ENCODE data around the gene ACTN4.

Gene ACTN4

GRCh38 chr19:38679839-38680238 lies 32.4 kb downstream of the ACTN4 start:
- DNase-seq = no peak

DNA sequence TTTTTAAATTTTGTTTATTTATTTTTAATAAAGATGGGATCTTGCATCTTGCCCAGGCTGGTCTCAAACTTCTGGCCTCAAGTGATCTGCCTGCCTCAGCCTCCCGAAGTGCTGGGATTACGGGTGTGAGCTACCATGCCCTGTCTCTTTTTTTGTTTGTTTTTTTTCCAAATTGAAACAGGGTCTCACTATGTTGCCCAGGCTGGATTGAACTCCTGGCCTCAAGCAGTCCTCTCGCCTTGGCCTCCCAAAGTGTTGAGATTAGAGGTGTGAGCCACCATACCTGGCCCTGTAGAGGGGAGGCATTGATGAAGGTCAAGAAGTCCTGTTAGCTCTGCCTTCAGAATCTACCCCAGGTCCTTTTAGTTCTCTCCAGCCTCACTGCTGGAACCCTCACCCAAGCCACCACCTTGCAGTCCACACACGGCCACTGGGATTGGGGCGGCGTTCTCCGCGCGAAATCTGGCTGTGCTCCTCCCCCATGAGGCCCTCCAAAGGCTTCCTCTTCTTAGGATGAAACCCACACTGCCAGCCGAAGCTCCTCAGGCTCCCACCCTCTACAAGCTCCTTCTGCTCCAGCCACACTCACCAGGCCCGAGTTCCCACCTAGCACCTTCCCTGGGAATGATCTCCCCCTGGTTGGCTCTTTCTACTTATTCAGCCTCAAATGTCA lies 34.9 kb downstream of the ACTN4 start:
- DNase-seq = no peak

DNA sequence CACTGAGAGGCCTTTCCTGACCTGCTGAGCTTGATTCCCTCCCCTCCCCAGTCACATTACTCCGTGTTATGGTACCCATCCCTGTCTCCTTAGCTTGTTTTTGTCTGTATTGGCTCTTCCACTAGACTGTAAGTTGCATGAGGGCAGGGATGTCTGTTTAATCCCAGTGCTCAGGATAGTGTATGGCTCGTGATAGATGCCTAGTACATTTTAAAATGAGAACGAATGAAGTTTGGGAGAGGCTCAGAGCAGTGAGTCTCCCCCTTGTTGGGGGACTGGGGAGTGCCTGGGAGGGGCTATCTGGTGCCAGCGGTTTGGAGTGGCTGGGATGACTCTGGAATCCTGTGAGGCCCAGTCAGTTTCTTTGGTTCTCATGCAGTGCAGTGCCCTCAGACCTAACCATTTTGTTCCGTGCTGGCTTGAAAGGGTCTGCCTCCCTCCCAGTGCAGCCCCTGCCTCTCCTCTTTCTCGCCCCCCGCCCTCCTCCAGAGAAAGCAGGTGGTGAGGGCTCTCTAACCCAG lies 35.5 kb downstream of the ACTN4 start:
- DNase-seq = no peak

DNA sequence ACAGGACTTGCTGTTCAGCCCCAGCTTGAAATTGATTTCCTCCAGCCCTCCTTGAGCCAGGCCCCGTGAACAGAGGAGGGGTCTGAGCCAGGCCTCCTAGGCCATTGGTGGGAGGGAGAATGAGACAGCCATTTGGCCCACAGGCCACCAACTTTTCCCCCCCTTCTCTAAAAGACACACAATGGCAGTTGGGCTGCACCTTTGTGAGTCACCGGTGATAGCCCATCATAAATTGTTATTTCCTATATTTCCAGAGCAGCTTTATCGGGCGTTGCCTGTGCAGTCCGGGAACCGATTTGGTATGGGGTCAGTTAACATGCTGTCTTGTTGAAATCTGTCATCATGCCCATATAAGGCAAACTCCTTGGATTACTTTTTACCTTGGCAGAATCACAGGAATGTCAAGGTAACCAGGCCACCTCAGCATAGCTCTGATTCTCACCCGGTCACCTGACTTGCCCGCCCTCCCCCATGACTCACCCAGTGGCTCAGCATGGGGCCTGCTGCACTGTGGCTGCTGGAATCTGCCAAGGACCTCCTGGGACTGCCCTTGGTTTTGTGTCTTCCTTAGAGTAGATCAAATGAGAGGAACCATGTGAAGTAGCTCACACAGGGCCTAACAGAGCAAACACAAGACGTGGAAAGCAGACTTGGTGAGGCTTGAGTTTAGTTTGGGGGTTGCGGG lies 36.1 kb downstream of the ACTN4 start:
- DNase-seq = peak; percentile 67

GRCh38 chr19:38684078-38684861 lies 36.8 kb downstream of the ACTN4 start:
- DNase-seq = peak; percentile 54

DNA sequence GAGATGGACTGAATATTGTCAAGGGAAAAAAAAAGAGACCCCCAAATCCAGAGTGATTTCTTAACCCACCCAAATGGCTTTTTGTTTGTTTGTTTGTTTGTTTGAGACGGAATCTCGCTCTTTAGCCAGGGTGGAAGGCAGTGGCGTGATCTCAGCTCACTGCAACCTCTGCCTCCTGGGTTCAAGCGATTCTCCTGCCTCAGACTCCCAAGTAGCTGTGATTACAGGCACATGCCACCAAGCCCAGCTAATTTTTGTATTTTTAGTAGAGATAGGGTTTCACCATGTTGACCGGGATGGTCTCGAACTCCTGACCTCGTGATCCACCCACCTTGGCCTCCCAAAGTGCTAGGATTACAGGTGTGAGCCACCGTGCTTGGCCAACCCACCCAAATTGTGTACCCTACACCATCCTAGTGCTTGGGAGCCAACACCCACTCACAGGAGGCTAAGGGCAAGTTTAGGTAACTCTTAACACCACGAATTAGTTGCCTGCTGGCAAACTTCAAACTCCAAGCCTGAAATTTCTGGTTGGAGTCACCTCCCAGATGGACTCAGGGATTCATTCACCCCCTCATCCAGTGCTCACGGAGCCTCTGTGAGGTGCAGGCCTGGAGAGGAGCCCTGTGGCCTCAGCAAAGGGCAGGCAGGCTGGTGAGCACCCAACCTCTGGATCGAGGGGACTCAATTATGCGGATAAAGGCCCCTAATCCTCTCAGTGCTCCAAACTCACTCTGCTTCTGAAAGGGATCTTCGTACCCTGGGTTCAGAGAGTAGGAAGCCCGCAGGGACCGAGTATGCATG lies 37.6 kb downstream of the ACTN4 start:
- no peak for DNase-seq

DNA sequence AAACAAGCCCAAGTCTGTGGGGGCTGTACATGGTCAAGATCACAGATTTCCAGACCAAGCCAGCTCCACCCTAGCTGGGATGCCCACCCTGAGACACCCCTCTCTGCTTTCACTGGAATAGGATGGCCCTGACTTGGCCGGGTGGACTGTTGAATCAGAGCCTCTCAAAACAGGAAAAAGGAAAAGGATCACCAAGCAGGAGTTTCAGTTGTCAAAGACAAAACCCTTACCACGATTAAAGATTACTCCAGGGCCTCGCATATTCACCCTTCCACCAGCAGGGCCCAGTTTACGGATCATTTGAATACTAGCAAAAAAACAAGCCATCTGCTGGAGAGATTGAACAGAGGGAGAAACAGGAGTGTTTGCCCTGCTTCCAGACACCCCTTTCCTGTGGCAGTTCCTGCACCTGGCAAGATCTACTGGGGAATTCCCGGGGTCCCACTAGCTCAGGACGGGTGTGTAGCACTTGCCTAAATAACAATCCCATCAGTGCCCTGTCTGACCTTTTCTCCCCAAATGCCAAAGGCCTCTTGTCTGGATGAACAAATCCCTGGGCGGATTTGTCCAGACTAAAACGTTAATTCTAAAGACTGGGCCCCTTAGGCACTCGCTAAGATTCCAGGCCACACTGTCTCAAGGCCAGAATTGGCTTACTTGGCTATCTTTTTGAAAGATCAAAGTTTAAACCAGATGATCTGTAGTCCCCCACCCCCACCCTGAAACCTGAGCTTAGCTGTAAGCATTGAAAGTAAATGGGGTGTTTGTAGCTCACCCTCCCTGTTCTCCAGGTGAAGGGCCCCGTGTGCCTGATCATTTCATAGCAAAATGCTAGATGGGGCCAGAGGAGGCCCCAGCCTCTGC lies 38.4 kb downstream of the ACTN4 start:
- DNase-seq = peak; percentile 37

DNA sequence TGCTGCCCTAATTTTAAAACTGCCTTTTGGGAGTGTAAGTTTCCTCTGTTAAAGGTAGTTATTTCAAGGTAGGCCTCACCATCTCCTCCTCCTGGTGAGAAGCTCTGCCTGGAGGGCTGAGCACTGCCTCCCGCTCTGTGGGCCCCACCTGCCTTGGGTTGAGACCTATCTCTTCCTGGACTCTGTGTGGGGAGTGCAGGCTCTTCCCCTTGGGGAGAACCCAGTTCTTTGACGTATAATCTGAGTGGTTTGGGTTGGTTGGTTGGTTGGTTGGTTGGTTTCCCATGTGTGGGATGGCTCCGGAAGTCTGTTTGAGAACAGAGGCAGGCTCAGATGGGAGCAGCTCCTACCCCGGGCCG lies 39.1 kb downstream of the ACTN4 start:
- peak; percentile 69 for DNase-seq

DNA sequence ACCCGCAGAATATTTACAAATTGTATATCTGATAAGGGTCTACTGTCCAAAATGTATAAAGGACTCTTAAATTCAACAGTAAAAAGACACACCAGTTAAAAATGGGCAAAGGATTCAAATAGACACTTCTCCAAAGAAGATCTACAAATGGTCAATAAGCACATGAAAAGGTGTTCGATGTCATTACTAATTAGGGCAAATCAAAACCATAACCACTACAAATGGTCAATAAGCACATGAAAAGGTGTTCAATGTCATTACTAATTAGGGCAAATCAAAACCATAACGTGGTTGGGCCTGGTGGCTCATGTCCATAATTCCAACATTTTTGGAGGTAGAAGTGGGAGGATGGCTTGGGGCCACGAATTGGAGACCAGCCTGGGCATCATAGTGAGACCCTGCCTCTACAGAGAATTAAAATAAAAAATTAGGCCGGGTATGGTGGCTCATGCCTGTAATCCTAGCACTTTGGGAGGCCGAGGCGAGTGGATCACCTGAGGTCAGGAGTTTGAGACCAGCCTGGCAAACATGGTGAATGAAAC lies 40.5 kb downstream of the ACTN4 start:
- DNase-seq = no peak

- no peak for DNase-seq
Measured at GRCh38 chr19:38690146-38690545, 42.7 kb downstream of the ACTN4 start.

DNA sequence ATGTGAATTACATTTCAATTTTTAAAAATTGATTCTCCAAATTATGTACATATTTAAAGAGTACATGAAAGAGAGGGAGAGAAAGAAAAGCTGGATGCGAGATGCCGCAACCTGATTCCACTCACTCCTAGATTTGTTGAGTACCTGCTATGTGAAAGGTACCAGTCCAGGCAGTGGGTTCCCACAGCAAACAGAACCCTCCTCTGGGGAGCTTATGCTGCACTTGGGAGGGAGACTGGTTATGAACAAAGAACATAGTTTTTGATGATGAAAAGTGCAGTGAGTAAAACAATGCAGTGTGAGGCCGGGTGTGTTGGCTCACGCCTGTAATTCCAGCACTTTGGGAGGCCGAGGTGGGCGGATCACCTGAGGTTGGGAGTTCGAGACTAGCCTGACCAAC lies 43.4 kb downstream of the ACTN4 start:
- DNase-seq = no peak

DNA sequence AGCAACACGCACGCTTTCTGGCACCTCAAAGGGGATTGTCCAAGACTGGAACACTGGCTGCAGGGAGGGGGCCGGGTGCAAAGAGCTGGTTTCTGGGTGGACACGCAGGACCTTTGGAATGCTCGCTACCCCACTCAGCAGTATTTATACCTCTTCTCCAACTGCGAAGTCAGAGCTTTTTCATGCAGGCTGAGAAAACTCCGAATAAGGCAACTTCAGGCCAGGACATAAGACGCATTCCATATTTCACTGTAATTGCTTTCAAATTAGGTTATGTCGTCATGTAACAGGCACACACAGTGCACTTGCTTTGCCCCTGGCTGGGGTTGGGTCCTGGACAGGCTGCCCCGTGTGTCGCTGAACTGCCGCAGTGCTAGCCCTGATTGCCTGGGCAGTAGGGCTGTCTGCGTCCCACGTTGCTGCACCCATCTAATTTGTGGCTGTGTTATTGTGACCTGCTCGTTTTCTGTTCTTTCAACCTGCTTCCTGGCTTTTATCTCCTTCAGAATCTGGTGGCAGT lies 44.5 kb downstream of the ACTN4 start:
- no peak for DNase-seq

- no peak for DNase-seq
Measured at GRCh38 chr19:38692458-38693379, 45.3 kb downstream of the ACTN4 start.

DNA sequence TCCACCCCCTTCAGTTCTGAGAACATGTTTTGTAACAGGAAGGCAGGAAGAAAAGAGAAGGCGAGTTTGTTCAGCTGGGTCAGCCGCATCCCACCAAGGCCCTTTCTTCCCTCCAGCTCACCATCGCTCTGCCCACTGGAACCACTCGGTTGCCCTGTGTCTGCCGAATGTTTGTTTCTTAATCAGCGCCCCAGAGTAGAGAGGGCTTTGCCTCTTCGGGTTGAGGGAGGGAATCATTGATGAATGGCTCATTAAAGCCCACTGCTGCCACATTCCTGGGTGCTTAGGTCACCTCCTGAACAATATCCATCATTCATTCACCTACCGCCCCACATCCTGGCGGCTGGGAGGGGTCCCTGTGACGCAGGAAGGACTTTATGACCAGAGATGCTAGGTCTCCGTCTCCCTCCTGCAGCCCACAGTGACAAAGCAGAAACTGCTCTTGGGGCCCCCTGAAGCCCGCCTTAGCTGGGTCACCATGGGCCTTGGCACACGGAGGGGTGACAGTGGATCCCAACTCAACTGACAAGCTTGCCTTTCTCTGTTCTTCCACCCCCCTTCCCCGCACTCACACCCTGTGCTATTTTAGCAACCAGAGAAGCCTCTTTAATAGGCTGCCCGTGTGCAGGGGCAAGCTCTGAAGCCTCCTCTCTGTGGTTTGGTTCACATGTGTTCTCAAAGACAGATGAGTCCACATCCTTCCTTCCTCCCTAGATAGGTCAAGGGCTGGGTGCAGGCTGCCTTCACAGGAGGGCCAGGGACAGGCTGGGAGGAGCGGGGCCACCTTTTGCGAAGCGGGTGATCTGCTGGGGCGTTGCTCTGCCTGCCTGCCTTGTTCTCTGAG lies 46.2 kb downstream of the ACTN4 start:
- DNase-seq = peak; percentile 73

- DNase-seq = no peak
Measured at GRCh38 chr19:38695317-38695683, 47.9 kb downstream of the ACTN4 start.

GRCh38 chr19:38695832-38696728 lies 48.6 kb downstream of the ACTN4 start:
- DNase-seq = no peak

- DNase-seq = no peak
Measured at GRCh38 chr19:38696729-38697055, 49.2 kb downstream of the ACTN4 start.

DNA sequence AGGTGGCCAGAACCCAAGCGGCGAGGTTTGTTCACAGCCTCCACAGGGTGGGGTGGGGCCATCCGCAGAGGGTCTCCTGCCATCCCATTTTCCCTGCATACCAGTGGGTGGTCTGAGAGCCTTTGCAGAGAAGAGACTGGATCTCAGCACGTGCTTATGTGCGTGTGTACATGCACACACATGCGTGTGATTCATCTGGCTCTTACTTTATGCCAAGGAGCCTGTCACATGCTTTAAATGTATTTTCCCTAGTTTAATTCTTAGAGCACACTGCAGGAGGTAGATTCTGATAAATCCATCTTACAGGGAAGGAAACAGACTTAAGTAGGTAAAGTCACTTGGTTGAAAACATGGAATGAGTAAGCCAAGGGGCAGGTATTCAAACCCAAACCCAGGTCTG lies 49.7 kb downstream of the ACTN4 start:
- no peak for DNase-seq
